BLaER1 treated with 17β-estradiol and CSF1 and Interleukin-3, amounts not matched to agents 10 nM and 100 nM (cell line): Measurements from ENCODE around the gene ESPN.
"Not testable (repeated sequence)": the region's sequence is repeated elsewhere in the genome, so short reads cannot be mapped to it uniquely, and the experiment has no call there.

Source experiments
- H3K27ac ChIP-seq, 11 experiments: shearing (Covaris generic); formaldehyde crosslinking; 2 replicates each; pipeline ENCODE4 v1.8.1; 2022
- H3K27me3 ChIP-seq, 11 experiments: shearing (Covaris generic); formaldehyde crosslinking; 2 replicates each; pipeline ENCODE4 v1.8.1; 2022
- H3K36me3 ChIP-seq, 11 experiments: shearing (Covaris generic); formaldehyde crosslinking; 2 replicates each; pipeline ENCODE4 v1.8.1; 2022
- H3K4me1 ChIP-seq, 10 experiments: shearing (Covaris generic); formaldehyde crosslinking; 2 replicates each; pipeline ENCODE4 v1.8.1; 2022
- H3K4me2 ChIP-seq, 11 experiments: shearing (Covaris generic); formaldehyde crosslinking; 2 replicates each; pipeline ENCODE4 v1.8.1; 2022
- H3K4me3 ChIP-seq, 10 experiments: shearing (Covaris generic); formaldehyde crosslinking; 2 replicates each; pipeline ENCODE4 v1.8.1; 2022
- H3K9ac ChIP-seq, 11 experiments: shearing (Covaris generic); formaldehyde crosslinking; 2 replicates each; pipeline ENCODE4 v1.8.1; 2022
- H3K9me3 ChIP-seq, 11 experiments: shearing (Covaris generic); formaldehyde crosslinking; replicated peaks in 1 of 11; 2 replicates each; pipeline ENCODE4 v1.8.1; 2022
- H4K20me1 ChIP-seq, 11 experiments: shearing (Covaris generic); formaldehyde crosslinking; 2 replicates each; pipeline ENCODE4 v1.8.1; 2022
- Cebpa-rat ChIP-seq, 11 experiments: shearing (Covaris generic); IDR thresholded peaks; 2 replicates each; pipeline ENCODE4 v1.8.1; 2022

ESPN gene

GRCh38 chr1:6386371-6386949, 38.1 kb upstream of the ESPN start:
- peaks cover 12 to 27% (median 23%) of the 10 kb centered on the region in 10 experiments for H3K4me1 ChIP-seq
- H3K4me2 ChIP-seq = peak overlapping the region in 8 of 11 experiments; percentile 32 to 59 (median 48); a peak in 13 of 22 replicates
- H3K36me3 ChIP-seq = peaks cover 0 to 31% (median 16%) of the 10 kb centered on the region in 11 experiments; a peak in 11 of 22 replicates
- TF ChIP-seq Cebpa-rat (IDR thresholded peaks at IDR 0.05) = no peak
- H3K27me3 ChIP-seq = no peaks in the 10 kb centered on the region
- peak overlapping the region in 3 of 11 experiments; percentile 7 to 47 (median 33); a peak in 4 of 22 replicates for H3K27ac ChIP-seq
- peaks cover 6 to 23% (median 20%) of the 10 kb centered on the region in 11 experiments; a peak in 21 of 22 replicates for H3K9me3 ChIP-seq
- peaks cover 0 to 76% (median 21%) of the 10 kb centered on the region in 11 experiments; a peak in 13 of 22 replicates for H4K20me1 ChIP-seq
- no peak overlapping the region for H3K4me3 ChIP-seq
- no peak overlapping the region; a peak in 1 of 22 replicates for H3K9ac ChIP-seq

DNA sequence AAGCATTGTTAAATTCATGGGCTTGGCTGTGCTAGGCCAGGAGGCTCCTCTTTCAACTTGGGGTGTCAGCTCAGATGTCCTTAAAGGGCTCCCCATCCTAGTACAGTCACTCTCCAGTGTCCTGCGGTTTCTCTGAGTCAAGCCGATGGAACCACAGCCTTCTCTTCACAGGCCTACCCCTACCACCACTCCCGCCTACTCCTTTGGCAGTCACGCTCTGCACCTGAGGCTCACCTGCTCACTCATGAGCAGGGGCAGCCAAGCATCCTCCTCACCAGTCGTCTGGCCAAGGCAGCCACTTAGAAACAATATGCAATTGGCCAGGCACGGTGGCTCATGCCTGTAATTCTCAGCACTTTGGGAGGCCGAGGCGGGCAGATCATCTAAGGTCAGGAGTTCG, 34.6 kb upstream of the ESPN start:
- Histone ChIP-seq H3K9me3 (peaks cover 0 to 6% (median 3%) of the 10 kb centered on the region in 11 experiments; a peak in 14 of 22 replicates), H3K27ac (no peak overlapping the region), H3K27me3 (no peaks in the 10 kb centered on the region), H3K4me1 (peaks cover 35 to 49% (median 46%) of the 10 kb centered on the region in 10 experiments), H3K4me3 (no peak overlapping the region), H3K36me3 (peaks cover 0 to 16% (median 8%) of the 10 kb centered on the region in 11 experiments; a peak in 8 of 22 replicates), H4K20me1 (peaks cover 0 to 76% (median 32%) of the 10 kb centered on the region in 11 experiments; a peak in 16 of 22 replicates), H3K4me2 (no peak overlapping the region), H3K9ac (no peak overlapping the region)
- TF ChIP-seq Cebpa-rat (IDR thresholded peaks at IDR 0.05) = no peak

DNA sequence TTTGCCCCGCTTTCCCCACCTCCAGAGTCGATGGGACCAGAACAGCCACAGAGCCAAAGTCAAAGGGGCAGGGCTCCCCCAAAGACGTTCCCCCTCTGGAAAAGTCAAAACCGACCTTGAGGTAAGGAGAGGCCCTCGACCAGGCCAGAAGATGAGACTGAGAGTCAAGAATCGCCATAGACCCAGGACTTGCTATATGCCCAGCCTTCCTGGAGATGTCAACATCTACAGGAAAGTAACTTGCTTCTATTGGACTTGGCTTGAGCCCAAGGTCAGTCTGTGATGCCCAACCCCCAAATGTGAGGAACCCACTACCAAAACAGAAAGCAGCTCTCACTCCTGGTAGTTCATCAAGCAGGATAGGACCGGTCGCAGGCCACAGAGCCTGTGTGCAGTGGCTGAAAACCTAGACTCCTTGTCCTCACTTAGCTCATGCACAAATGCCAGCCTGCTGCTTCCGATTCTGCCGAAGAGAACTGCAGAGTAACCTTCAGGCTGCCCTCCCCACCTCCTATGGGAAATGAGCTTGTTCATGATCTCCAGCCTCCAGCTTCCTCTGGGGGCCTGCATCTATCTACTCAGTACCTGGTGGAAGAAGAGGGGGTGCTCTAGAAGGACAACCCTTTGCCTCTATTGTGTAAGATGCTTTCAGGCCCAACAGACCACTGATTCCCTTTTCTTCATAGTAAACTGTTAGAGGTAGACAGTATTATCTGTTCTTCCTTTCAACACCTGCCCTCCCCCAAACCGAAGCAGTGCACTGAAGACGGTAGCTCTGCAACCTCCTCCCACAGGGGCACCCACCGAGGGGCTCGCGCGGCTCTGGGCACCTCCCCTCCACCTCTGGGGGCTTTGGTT, 32.4 kb upstream of the ESPN start:
- H3K27ac ChIP-seq = peak overlapping the region in 9 of 11 experiments; percentile 66 to 93 (median 83); a peak in 17 of 22 replicates
- H3K9ac ChIP-seq = peak overlapping the region; percentile 72 to 94 (median 90)
- H3K27me3 ChIP-seq = no peaks in the 10 kb centered on the region
- H3K4me1 ChIP-seq = peaks cover 26 to 31% (median 29%) of the 10 kb centered on the region in 10 experiments
- 0 out of 22 replicates have a peak, but pooled peaks cover 0 to 4% (median 0%) of the 10 kb centered on the region in 11 experiments for H3K9me3 ChIP-seq
- H3K4me3 ChIP-seq = peak overlapping the region; percentile 60 to 82 (median 76)
- TF ChIP-seq Cebpa-rat (IDR thresholded peaks at IDR 0.05) = no peak
- H3K36me3 ChIP-seq = peaks cover 0 to 12% (median 3%) of the 10 kb centered on the region in 11 experiments; a peak in 6 of 22 replicates
- H4K20me1 ChIP-seq = peaks cover 0 to 54% (median 18%) of the 10 kb centered on the region in 11 experiments; a peak in 16 of 22 replicates
- H3K4me2 ChIP-seq = peak overlapping the region; percentile 83 to 99 (median 97)

DNA sequence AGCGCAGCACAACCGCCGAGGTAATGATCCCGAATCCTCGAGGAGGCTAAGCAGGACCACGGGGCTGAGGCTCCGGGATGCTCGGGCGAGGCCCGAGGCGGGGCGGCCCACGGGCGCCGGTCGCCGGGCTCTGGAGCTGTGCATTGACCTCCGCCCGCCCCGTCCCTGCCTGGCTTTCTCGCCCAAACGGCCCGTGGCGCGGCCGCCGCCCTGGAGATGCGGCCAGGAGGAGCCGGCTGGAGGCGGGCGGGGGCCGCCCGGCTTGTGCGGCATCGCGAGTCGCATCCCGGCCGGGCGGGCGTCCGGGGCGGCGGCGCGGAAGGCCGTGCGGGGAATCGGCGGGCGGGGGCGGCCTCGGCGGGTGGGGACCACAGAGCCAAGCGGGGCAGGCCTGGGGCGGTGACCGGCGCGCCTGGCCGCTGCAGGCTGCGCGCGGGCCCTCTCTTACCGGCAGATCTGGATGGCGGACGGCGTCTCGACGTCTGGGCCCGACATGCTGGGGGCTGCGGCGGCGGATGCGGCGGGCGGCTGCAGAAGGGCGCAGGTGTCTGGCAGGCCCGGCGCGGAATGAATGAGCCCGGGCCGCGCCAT, 31.7 kb upstream of the ESPN start:
- Histone ChIP-seq H3K27ac (peak overlapping the region in 9 of 11 experiments; percentile 66 to 93 (median 83); a peak in 18 of 22 replicates), H3K9ac (peak overlapping the region; percentile 72 to 94 (median 90)), H3K27me3 (no peaks in the 10 kb centered on the region), H3K9me3 (0 out of 22 replicates have a peak, but pooled peaks cover 0 to 4% (median 0%) of the 10 kb centered on the region in 11 experiments), H3K4me2 (peak overlapping the region; percentile 83 to 99 (median 97)), H3K4me3 (peak overlapping the region; percentile 60 to 82 (median 76)), H3K36me3 (peaks cover 0 to 12% (median 3%) of the 10 kb centered on the region in 11 experiments; a peak in 6 of 22 replicates), H3K4me1 (peaks cover 26 to 31% (median 29%) of the 10 kb centered on the region in 10 experiments), H4K20me1 (peaks cover 0 to 47% (median 13%) of the 10 kb centered on the region in 11 experiments; a peak in 16 of 22 replicates)
- TF ChIP-seq Cebpa-rat (IDR thresholded peaks at IDR 0.05) = no peak

DNA sequence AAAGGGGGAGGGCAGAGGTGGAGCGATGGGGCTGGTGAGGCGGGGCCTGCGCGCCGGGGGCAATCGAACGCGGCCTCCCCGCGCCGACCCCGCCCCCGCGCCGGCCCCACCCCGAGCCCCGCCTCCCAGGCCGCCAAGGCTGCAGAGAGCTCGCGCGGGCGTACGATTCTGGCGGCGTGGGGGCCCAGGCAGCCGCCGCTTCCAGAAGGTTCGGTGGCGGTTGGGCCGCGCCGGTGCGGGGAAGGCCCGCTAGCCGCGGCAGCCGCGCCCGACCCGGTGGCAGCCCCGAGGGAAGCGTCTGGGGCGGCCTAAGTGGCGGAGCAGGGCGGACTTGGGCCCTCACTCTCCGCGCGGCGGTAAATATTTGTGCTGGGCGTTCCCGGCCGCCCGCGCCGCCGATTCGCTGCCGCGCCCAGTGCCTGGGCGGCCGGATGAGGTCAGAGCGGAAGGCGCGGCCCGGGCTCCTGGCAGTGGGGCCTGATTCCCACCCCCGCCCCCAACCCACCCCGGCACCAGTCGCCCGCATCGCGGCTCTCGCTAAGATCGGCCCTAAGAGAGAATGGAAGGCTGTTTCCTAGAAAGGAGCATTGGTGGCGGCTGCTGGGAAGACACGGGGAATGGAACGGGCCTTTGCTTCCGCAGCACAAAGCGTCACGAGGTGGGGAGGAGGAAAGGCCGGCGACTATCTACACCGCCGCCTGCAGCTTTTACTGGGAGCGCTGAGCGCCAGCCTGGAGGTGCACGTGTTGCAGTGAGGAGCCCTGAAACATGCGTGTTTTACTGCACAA, 31.0 kb upstream of the ESPN start, which contains the start of gene ACOT7:
ACOT7 (minus strand) TSS at position 368 of the 788 bp plus-strand sequence. CDS start 368 bp downstream, outside the sequence.
- peak within 1 kb of the TSS; percentile 88 to 99 (median 97) for H3K4me2 ChIP-seq
- H3K27ac ChIP-seq = peak within 1 kb of the TSS; percentile 63 to 93 (median 89); a peak in 21 of 22 replicates
- peaks cover 0 to 42% (median 13%) of the 10 kb centered on the region in 11 experiments; a peak in 16 of 22 replicates for H4K20me1 ChIP-seq
- H3K4me1 ChIP-seq = peaks cover 26 to 31% (median 29%) of the 10 kb centered on the region in 10 experiments
- H3K36me3 ChIP-seq = peaks cover 0 to 12% (median 3%) of the 10 kb centered on the region in 11 experiments; a peak in 6 of 22 replicates
- H3K9me3 ChIP-seq = 0 out of 22 replicates have a peak, but pooled peaks cover 0 to 4% (median 0%) of the 10 kb centered on the region in 11 experiments
- TF ChIP-seq Cebpa-rat (IDR thresholded peaks at IDR 0.05) = no peak
- peak within 1 kb of the TSS; percentile 83 to 94 (median 90) for H3K9ac ChIP-seq
- H3K27me3 ChIP-seq = no peaks in the 10 kb centered on the region
- peak within 1 kb of the TSS; percentile 60 to 82 (median 76) for H3K4me3 ChIP-seq

DNA sequence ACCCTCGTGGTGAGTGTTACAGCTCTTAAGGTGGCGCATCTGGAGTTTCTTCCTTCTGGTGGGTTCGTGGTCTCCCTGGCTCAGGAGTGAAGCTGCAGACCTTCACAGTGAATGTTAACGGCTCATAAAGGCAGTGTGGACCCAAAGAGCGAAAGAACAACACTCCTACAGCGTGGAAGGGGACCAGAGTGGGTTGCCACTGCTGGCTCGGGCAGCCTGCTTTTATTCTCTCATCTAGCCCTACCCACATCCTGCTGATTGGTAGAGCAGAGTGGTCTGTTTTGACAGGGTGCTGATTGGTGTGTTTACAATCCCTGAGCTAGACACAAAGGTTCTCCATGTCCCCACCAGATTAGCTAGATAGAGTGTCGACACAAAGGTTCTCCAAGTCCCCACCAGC, 29.4 kb upstream of the ESPN start:
- Histone ChIP-seq H3K4me2 (peak overlapping the region in 10 of 11 experiments; percentile 57 to 99 (median 91); a peak in 17 of 22 replicates), H4K20me1 (peaks cover 0 to 28% (median 12%) of the 10 kb centered on the region in 11 experiments; a peak in 16 of 22 replicates), H3K27ac (peak overlapping the region in 2 of 11 experiments; percentile 6 to 28; a peak in 2 of 22 replicates), H3K4me1 (peaks cover 26 to 31% (median 29%) of the 10 kb centered on the region in 10 experiments)
- not testable (repeated sequence) for H3K9me3 ChIP-seq, H3K9ac ChIP-seq, H3K4me3 ChIP-seq, H3K27me3 ChIP-seq, H3K36me3 ChIP-seq

- not testable (repeated sequence) for H3K9ac ChIP-seq, H3K4me3 ChIP-seq
Observed at GRCh38 chr1:6395781-6396244, 28.8 kb upstream of the ESPN start.

More at GRCh38 chr1:6395781-6396244, 28.8 kb upstream of the ESPN start:
- H3K4me2 ChIP-seq, H3K27ac ChIP-seq, H3K9me3 ChIP-seq, H3K27me3 ChIP-seq, H3K36me3 ChIP-seq: not testable (repeated sequence)
- peaks cover 0 to 21% (median 12%) of the 10 kb centered on the region in 11 experiments; a peak in 16 of 22 replicates for H4K20me1 ChIP-seq
- H3K4me1 ChIP-seq = peaks cover 26 to 31% (median 29%) of the 10 kb centered on the region in 10 experiments
